GM21529 (cell line): ENCODE data around the gene CIROP.

ENCODE experiments used
- ATAC-seq: cut with Tn5 transposase; IDR thresholded peaks from one replicate; pipeline ENCODE4 v1.9.1; 2021; ENCODE audit not compliant: unreplicated experiment

The CIROP gene

DNA sequence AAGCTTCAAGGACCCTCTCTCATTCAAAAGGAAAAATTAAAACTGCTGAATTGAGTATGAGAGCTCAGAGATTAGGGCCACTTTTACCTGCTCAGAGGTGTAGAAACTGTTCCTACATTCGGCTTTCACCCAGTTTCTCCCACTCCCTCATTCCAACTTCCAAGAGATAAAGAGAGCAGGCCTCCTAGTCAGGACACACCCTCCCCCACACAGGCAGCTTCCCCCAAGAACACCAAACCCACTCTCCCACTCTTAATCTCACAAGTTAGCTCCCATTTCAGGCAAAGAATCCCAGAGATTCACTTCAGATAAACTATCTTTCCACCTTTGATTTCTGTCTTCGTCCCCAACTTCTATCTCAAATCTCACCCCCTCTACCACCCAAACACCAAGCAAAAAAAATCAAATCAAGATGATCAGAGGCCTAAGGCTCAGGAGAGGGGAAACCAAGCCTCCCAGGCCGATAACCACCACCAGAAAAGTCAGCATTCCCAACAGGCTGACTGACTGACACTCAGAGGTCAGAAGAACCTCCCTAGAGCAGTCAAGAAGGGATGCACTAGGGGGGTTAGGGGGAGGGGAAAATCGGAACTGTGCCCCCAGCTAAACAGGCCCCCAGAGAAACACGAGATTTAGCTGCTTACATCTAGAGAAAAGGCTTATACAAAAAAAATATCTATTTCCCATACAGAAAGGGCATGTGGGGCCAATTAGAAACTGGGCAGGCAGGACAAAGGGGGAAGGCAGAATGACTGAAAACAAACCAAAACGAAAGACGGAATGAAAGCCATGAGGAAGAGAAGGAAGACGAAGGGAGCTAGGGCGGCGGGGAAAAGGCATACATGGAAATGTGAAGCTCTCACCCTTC, 34.3 kb downstream of the CIROP start:
- no peak for ATAC-seq

- no peak for ATAC-seq
These were observed 35.4 kb downstream of the CIROP start for GRCh38 chr14:23069413-23069806.

DNA sequence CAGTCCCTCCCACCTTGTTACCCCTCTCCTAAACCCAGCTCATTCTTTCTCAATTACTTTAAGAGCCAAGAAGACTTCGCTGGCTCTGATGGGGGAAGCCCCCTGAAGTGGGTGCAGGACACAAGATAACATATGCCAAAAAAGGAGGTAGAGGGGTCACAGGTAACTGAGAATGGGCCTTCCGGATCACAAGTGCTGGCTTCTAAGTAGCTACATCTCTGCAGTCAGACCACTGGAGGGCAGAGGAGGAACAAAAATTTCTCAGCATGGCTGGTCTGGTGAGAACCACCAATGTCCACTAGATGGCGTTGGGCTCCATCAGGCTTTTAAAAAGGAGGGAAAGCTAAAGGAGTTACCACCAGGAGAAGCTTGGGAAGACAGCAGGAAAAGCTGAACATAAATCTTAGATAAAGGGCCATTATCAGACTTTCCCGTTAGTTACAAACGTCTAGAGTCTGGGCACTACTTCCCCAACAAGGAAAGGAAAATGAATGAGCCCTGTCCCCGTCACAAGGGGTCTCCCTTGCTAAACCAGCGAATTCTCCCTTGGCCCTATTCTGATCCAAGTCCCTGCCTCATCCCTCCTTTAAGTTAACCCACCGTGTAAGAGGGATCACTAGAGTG, 35.9 kb downstream of the CIROP start:
- peak; percentile 73 for ATAC-seq

- ATAC-seq = no peak
These were observed 36.7 kb downstream of the CIROP start for GRCh38 chr14:23067847-23068788.

DNA sequence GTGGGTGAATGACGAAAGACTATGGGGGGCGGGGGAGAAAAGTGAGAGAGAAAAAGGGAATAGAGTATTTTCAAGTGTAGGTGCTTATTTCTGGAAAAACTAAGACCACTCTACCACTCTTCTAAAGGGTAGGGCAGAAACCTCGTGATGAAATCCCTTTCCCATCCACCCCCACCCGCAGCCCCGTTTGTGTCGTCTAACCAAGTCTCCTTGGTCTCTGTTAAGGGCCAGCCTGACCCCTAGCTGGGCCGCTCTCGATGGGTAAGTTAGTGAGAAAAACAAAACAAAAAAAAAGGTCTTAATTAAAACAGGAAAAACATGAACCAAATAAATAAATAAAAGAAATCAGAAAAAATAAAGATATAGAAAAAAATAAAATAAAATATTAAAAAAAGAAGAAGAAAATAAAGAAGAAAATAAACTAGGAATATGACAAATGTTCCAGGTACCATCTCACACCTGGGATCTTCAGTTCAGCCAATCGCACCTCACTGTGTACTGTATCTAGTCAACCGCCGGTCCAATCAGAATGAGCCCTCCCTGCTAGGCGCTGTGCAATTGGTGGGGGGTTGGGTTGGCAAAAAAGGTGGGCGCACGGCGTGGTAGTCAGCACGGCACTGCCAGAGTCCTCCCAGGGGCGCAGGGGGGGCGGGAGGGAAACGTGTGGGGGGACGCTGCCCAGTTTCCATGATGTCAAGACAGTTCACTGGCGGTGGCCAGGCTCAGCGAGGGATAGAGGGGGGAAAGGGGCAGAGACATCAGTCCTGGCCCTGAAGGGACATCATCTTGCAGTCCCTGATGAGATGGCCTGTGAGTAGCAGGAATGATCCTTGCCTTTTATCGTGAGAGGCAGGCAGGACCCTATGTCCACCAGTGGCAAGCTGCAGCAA, 37.7 kb downstream of the CIROP start:
- no peak for ATAC-seq

DNA sequence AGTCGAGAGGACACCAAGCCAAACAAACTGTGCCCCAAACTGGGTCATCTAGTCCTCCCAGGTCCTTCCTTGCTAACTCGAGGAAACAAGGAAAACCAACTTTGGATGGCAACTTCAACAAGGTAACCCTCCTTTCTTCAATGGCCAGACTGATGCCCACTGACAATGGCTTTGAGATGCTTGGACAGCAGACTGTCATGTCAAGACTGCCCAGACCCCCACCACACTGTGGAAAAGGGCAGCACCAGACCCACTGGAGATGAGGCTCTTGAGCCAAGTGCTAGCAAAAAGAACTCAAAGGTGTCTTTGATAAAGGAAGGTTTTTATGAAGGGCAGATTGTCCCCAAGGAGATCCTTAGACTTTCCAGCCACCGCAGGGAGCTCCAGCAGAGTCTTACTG, 38.4 kb downstream of the CIROP start:
- no peak for ATAC-seq

DNA sequence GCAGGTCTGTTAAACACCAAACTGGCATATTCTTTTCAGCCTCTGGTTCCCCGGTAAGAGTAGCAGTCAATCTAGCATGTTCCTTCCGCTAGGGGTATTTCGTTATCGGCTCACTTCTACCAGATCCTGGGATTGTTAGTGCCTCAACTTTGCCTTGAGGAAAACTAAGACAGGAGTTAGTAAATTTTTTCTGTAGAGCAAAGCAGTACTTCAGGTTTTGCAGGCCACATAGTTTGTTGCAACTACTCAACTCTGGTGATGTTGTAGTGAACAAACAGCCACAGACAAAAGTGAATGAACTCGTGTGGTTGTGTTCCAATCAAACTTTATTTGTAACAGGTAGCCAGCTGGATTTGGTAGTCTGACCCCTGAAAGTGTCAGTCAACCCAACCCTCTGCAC, 41.2 kb downstream of the CIROP start:
- ATAC-seq = no peak

DNA sequence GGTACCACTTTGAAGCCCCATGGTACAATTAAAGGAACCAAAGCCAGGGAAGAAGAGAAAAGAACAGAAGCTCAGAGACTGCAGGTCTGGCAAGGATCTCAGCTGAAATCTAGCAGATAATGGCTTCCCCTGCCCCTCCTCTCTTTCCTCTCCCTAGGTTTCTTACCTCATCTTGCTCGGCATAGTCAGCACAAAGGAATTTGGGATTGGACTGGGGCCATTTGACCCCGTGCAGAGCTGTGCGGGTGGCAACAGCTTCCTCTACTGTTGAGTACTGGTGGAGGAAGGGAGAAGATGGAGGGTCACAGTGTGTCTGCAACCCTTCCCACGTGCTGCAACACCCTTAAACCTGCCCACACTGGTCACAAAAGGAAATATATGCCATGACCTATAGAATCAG, 42.8 kb downstream of the CIROP start:
- ATAC-seq = no peak

- no peak for ATAC-seq
These were observed 44.1 kb downstream of the CIROP start for GRCh38 chr14:23060536-23061260.

DNA sequence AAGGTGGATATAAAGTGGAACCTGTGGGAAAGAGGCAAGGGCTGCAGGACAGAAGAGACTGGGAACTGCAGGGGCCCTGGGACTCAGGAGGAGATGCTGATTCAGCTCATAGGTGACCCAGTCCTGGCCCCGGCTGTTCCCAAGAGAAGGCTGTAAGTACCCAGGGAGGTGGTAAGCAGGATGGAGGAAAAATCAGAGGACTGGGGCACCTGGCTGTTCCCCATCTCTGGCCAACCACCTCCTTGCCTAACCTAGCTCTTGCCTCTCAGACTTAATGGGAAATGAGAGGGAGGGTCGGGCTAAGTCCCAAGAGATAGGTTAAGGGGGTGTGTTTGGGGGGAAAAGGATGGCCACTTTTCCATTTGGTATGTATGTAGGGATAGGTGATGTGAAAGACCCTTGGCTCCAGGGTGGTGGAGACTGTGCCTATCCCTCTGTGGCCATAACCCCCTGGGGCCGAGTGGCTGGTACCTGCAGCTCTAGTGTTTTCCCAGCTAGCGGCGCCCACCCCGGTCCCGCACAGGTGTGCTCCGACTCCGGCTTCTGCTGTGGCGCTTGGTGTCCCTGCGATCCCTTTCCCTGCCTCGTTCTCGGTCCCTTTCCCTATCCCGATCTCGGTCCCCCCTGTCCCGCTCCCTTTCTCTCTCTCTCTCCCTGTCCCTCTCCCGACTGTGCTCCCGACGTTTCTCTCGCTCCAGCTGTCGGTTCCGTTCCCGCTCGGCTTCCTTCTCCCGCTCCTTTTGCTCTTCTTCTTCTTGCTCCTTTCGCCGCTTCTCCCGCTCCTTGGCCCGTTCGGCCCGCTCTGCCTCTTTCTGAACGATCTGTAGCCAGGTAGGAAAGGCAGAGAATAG, 45.9 kb downstream of the CIROP start:
- ATAC-seq = no peak

- peak; percentile 68 for ATAC-seq
These were observed 46.8 kb downstream of the CIROP start for GRCh38 chr14:23057757-23058653.

DNA sequence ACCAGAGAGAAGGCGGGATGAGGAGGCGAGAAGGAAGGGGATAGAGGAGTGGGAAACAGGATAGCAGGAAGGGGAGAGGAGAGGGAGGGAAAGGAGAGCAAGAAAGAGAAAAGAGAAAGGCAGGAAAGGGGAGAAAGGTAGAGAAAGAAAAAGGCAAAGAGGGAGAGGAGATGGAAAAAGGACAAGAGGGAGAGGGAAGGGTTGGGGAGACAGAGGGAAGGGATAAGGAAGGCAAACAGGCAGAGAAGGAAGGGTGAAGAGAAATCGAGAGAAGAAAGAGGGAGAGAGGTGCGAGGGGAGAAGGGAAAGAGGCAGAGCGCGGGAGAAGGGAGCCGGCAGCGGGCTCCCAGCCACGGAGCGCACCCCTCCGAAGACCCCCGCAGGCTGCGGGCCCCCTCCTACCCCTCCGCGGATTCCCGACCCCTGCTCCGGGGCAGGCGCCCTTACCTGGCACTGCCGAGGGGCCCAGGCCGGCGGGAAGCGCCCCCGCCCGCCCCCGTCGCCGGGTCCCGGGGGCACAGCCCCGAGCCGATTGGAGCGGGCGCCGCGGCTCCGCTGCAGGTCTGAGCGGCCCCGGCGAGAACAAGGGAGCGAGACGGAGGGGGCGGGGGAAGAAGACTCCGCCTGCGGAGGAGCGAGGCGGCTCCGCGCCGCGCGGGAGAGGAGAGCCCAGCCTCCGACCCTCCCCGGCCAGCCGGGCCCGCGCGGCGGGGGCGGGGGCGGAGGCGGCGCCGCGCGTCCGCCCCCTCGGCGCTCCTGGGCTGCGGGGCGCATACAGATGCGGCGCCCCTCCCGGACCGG, 47.6 kb downstream of the CIROP start, which contains the start of gene CDH24:
CDH24 (minus strand) TSS at position 565 of the 801 bp plus-strand sequence. CDS start 1,787 bp downstream, outside the sequence.
- peak; percentile 38 for ATAC-seq

GRCh38 chr14:23056145-23056955, 48.4 kb downstream of the CIROP start:
- ATAC-seq = peak; percentile 64

DNA sequence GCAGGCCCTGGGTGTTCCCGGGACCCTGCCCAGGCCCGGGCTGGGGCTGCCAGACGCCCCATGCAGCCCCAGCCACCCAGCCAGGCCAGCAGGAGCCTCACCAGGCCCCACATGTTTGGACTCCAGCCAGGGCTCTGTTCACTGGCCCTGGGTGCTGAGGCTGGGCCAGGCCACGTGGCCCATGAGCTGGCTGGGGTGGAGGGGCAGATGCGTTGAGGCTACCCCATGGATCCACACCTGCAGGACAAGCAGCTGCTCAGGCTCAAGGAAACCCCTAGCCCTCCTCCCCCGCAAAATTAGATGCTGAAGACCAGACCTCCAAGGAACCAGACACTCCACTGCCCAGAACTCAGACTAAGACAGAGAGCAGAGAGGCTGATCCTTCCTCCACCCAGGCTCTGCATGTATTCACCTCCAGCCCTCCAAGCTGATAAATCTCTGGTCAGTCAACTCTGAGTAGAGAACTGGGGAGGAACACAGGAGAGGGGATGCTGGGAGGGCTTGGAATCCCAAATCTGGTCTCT, 49.1 kb downstream of the CIROP start:
- ATAC-seq = no peak

- no peak for ATAC-seq
These were observed 49.6 kb downstream of the CIROP start for GRCh38 chr14:23055147-23055550.
